DND-41 (cell line): ENCODE measurements around the gene TFEB.

Experiments used
- ATAC-seq: fragments of 200-7000 bp; cut with Tn5 transposase; 3 replicates; pipeline ENCODE4 v1.9.1; 2021; ENCODE audit warnings: low read depth; ENCODE audit not compliant: insufficient read depth
- DNase-seq: peaks from one replicate; pipeline ENCODE4 v3.0.0-alpha.2; 2020
- H2AFZ ChIP-seq: 2 replicates; pipeline ENCODE4 v1.6.0; 2012; ENCODE audit warnings: low read depth, low read length
- H3K27ac ChIP-seq: 2 replicates; pipeline ENCODE4 v1.5.1; 2012; ENCODE audit warnings: low read length, inconsistent platforms
- H3K27me3 ChIP-seq: fragments of 200-600 bp; sonication (generic); 2 replicates; pipeline ENCODE4 v1.6.0; 2012; ENCODE audit warnings: low read length, mild to moderate bottlenecking, inconsistent platforms; ENCODE audit not compliant: insufficient read depth, poor library complexity
- H3K36me3 ChIP-seq: 2 replicates; pipeline ENCODE4 v1.5.1; 2012; ENCODE audit warnings: low read length, inconsistent platforms; ENCODE audit not compliant: insufficient read depth
- H3K4me1 ChIP-seq: 2 replicates; pipeline ENCODE4 v1.5.1; 2012; ENCODE audit warnings: mild to moderate bottlenecking, low read length; ENCODE audit not compliant: insufficient read depth
- H3K4me2 ChIP-seq: 2 replicates; pipeline ENCODE4 v1.6.0; 2012; ENCODE audit warnings: mild to moderate bottlenecking, moderate library complexity, low read length, inconsistent platforms; ENCODE audit not compliant: insufficient read depth
- H3K4me3 ChIP-seq, 2 experiments: fragments of 200-600 bp in 1 of 2; shearing (Covaris generic) in 1 of 2; 2 replicates each; pipeline ENCODE4 v1.5.1; 2012 to 2016; ENCODE audit warnings: inconsistent platforms in 2 of 2, low read length in 2 of 2, mild to moderate bottlenecking in 2 of 2, low read depth in 1 of 2, moderate library complexity in 1 of 2
- H3K79me2 ChIP-seq: 2 replicates; pipeline ENCODE4 v1.6.0; 2012; ENCODE audit warnings: low read length, inconsistent platforms; ENCODE audit not compliant: insufficient read depth
- H3K9ac ChIP-seq: 2 replicates; pipeline ENCODE4 v1.6.0; 2012; ENCODE audit warnings: low read depth, mild to moderate bottlenecking, inconsistent platforms, low read length, moderate library complexity
- H3K9me3 ChIP-seq: 2 replicates; pipeline ENCODE4 v1.5.1; 2012; ENCODE audit warnings: low read length, moderate library complexity, mild to moderate bottlenecking, inconsistent platforms; ENCODE audit not compliant: insufficient read depth, severe bottlenecking
- H4K20me1 ChIP-seq: 2 replicates; pipeline ENCODE4 v1.6.0; 2012; ENCODE audit warnings: low read length; ENCODE audit not compliant: insufficient read depth
- CTCF ChIP-seq: IDR thresholded peaks from 2 replicates; pipeline ENCODE4 v1.5.1; 2012; ENCODE audit warnings: borderline replicate concordance, low read length, moderate library complexity, mild to moderate bottlenecking; ENCODE audit not compliant: poor library complexity, severe bottlenecking; ENCODE audit errors: extremely low read depth
- EZH2 ChIP-seq: IDR thresholded peaks from 3 replicates; pipeline ENCODE4 v1.6.1; 2012; ENCODE audit warnings: borderline replicate concordance, low read depth, mild to moderate bottlenecking, moderate library complexity, low read length, inconsistent platforms; ENCODE audit not compliant: severe bottlenecking

TFEB gene

GRCh38 chr6:41748542-41748941, 13.1 kb upstream of the TFEB start:
- Histone ChIP-seq H3K9me3 (no peaks in the 10 kb centered on the region), H3K4me2 (no peak overlapping the region), H2AFZ (no peak overlapping the region), H4K20me1 (no peaks in the 10 kb centered on the region), H3K4me1 (no peaks in the 10 kb centered on the region), H3K9ac (no peak overlapping the region), H3K27me3 (no peaks in the 10 kb centered on the region), H3K36me3 (no peaks in the 10 kb centered on the region), H3K4me3 (no peak overlapping the region), H3K79me2 (no peaks in the 10 kb centered on the region), H3K27ac (no peak overlapping the region)
- TF ChIP-seq EZH2, result no peak
- no peak for TF ChIP-seq CTCF
- no peak for ATAC-seq
- no peak for DNase-seq

GRCh38 chr6:41748102-41748477, 12.7 kb upstream of the TFEB start:
- H4K20me1 ChIP-seq, result no peaks in the 10 kb centered on the region
- DNase-seq (no peak), ATAC-seq (no peak)
- H3K27me3 ChIP-seq, result no peaks in the 10 kb centered on the region
- H3K9ac ChIP-seq, result no peak overlapping the region
- H3K36me3 ChIP-seq, result no peaks in the 10 kb centered on the region
- no peak overlapping the region for H3K4me2 ChIP-seq
- H3K79me2 ChIP-seq, result no peaks in the 10 kb centered on the region
- H3K4me3 ChIP-seq, result no peak overlapping the region
- TF ChIP-seq CTCF, result no peak
- TF ChIP-seq EZH2, result no peak
- no peak overlapping the region for H3K27ac ChIP-seq
- no peaks in the 10 kb centered on the region for H3K4me1 ChIP-seq
- no peak overlapping the region for H2AFZ ChIP-seq
- H3K9me3 ChIP-seq, result no peaks in the 10 kb centered on the region

- TF ChIP-seq EZH2 (no peak), CTCF (no peak)
- no peaks in the 10 kb centered on the region for H3K9me3 ChIP-seq
- H3K36me3 ChIP-seq, result no peaks in the 10 kb centered on the region
- no peak within 1 kb of the TSS for H2AFZ ChIP-seq
- H3K9ac ChIP-seq, result no peak within 1 kb of the TSS
- H3K79me2 ChIP-seq, result no peaks in the 10 kb centered on the region
- no peak within 1 kb of the TSS for H3K27ac ChIP-seq
- no peak for DNase-seq
- H3K4me1 ChIP-seq, result no peaks in the 10 kb centered on the region
- no peak within 1 kb of the TSS for H3K4me2 ChIP-seq
- no peaks in the 10 kb centered on the region for H3K27me3 ChIP-seq
- no peak within 1 kb of the TSS for H3K4me3 ChIP-seq
- H4K20me1 ChIP-seq, result no peaks in the 10 kb centered on the region
- ATAC-seq, result no peak
Observed at GRCh38 chr6:41747256-41748101, 12.1 kb upstream of the TFEB start, which contains the start of gene PGC. PGC (minus strand) TSS chr6:41747397; CDS start chr6:41747334, 63 bp downstream.
